Mesenteric fat pad (tissue), 1 donor: Measurements from ENCODE around the gene VAV3. TPM values are rescaled to one million over a fixed set of nuclear protein-coding genes. Genes with fewer than 3 reads are reported as not detected.

Source experiments
- microRNA-seq: library from miRNA; unstranded; fragments of <30 nt; microRNA quantifications from one replicate; pipeline ENCODE4 v1.2.0, GENCODE V29; 2020; ENCODE audit warnings: borderline number of aligned reads
- total RNA-seq: library from RNA; stranded (reverse); fragmentation: NEBNext Ultra II Directional; extraction: Animal tissue kit (Norgen Biotek cat#: 25700); gene quantifications from one replicate; pipeline ENCODE4 v1.2.1, GENCODE V29; 2021
- donor health status: DM: yes; HTN: yes; CAD: no.

VAV3 gene
- total RNA-seq, 1 donor from 2014 or later = 11.4 TPM

Small RNA genes within 50 kb of the gene (microRNA-seq; reads per million reads assigned to microRNA genes)
- gene MIR7852 = not detected

Other genes with a start within 250 kb of the VAV3 start
- 41.1 TPM for gene SLC25A24, start 235.2 kb upstream of the VAV3 start, total RNA-seq